ENCODE results near the gene INTS3.
"Not testable (repeated sequence)": the region's sequence is repeated elsewhere in the genome, so short reads cannot be mapped to it uniquely, and the experiment has no call there.

The INTS3 gene

DNA sequence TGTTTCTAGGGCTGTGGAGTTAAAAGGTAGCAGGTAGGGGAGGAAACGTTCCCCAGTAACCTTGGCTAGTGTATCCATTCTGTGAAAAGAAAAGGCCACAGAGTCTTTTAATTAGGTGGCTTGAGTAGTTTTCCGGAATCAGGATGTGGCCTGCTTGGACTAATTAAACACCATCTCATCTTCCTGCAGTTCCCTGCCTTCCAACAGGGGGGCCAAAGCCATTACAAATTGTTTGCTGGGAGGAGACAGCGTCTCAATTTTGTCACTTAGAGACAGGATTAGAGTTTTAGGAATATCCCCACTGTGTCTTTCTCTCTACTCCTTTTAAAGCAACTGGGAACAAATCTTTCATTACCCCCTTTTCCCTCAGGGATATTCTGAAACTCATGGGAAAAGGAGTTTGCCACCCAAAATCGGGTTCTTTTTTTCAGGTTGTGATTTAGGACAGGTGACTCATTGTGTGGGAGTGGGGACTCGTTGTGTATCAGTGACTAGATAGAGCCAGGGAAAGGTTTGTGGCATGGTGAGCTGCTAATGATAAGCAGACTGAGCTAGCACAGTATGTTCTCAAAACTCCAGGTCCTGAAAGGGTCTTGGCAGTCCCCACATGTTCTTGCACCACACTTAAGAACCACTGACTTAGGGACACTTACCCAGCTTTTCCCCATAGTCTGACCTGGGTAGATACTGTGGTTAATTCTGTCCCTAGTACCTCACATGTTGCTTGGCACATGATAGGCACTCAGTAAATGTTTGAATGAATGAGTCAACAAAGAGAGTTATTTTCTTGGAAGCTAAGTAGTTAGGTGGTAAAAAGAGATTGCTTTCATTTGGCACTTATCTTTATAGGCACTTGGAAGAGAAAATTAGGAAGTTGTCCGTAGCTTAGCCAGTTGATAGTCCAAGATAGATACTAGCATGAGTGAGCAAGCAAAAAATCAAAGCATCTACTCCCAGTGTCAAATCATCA is 22.5 kb downstream of the INTS3 start:
- no peak for DNase-seq

DNA sequence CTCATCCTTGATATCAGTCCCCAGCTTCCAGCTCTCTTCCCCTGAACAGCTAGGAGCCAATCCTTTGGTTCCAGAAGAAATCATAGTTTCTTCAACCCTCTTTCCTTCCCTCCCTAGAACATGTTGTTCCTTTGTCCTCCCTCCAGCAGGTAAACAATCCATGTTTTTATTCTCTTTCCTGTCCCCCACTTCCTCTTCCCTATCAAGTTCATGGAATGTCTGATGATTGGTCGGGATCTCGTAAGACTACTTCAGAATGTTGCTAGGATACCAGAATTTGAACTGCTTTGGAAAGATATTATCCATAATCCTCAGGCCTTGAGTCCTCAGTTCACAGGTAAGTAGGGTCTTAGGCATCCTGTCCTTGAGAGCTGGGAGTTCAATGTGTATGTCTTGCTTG is 24.2 kb downstream of the INTS3 start:
- DNase-seq: no peak

DNA sequence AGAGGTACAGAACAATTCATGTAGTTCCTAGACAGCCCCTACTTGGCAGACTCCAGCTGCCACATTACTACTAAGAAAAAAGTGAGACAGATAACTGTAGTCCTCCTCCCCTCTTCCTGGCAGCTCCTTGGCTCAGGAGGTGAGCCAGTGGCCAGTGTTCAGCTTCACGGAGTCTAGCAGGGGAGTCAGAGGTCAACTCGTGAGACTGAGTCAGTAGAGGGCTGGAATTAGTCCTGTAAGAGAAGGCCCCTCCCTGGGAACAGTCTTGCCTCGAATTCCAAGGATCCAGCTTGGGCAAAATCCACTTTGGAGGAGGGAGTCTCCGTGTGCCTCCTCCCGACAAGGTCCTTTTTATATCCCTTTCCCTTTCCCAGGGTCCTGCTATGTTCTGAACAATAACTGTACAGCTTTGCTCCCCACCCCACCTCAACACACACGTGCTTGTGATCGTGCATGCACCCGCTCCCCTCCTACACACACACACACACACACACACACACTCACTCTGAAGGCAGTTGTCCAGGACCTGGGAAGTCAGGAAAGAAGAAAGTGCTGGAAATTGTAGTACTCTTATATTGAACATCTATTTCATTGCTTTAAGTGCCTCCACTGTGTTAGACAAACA is 24.8 kb downstream of the INTS3 start:
- DNase-seq: no peak

GRCh38 chr1:153754266-153754665 is 26.4 kb downstream of the INTS3 start:
- DNase-seq: no peak

DNA sequence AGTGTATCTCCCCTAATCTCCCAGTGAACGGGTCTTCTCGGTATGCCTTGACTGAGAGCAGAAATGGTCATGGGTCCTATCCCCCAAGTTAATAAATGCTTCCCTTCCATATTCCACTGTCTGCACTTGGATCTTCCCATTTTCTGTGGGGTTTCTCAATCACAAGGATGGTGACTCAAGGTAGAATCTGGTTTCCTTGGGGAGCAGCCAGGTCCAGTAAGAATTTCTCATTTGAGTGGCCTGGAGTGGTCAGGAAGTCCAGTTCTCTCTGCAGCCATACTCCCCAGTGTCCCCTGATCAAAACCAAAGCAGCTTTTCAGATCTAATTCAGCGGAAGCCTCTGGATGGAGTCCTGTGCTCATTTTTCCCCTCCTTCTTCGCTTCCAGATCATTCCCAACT is 32.6 kb downstream of the INTS3 start:
- DNase-seq: no peak

DNA sequence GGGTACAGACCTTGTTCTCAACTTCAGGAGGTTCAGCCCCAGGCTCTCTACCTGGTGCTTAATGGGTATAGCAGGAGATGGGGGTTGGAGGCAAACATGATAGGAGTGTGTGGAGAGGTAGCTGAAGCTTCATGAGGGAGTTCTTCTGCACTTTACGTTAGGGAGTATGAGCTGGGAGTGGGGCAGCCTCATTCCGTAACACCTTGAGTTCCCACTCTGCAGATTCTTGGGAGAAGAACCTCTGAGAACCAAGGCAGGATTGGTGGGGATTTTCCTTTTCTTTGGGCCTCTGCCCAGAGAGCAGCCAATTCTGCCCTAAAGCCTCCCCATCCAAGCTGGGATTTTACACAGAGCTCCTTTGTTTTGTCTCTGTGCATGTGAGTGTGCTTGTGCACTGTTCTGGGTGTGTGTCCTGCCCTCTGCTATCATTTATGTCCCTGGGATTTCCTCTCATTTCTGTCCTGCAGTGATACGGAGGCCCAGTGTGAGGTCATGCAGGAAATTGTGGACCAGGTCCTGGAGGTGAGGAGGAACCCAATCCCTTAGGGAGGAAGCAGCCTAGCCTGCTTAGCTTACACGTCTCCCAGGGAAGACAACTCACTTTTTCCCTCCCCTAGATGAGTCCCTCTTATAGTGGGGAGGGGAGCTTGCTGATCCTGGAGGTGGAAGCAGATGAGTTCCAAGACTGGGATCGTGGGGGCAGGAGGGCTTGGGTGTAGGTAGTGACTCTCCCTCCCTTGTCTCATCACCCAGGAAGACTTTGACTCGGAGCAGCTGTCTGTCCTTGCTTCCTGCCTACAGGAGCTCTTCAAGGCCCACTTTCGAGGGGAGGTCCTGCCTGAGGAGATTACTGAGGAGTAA is 35.7 kb downstream of the INTS3 start:
- DNase-seq: no peak

DNA sequence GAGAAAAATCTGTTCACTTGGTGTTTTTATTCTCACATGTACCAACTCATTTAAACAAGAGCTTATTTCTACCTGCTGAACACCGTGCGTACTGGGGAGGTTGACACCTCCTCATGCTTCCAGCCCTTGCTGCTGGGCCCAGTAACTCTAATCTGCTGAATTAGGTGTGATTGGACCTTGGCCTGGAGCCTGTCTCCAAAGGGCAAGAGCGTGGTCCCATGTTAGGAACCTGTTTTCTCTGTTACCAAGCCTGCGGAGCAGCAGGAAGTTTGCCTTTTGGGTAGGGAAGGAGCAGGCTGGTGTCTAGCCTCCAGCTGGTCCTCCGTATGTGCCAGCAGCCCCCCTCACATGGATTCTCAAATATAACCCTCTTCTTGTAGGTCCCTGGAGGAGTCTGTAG is 36.5 kb downstream of the INTS3 start:
- no peak for DNase-seq

GRCh38 chr1:153766663-153767062 is 38.8 kb downstream of the INTS3 start:
- not testable (repeated sequence) for DNase-seq

- no peak for DNase-seq
Measured at GRCh38 chr1:153767519-153767918, 39.7 kb downstream of the INTS3 start.

DNA sequence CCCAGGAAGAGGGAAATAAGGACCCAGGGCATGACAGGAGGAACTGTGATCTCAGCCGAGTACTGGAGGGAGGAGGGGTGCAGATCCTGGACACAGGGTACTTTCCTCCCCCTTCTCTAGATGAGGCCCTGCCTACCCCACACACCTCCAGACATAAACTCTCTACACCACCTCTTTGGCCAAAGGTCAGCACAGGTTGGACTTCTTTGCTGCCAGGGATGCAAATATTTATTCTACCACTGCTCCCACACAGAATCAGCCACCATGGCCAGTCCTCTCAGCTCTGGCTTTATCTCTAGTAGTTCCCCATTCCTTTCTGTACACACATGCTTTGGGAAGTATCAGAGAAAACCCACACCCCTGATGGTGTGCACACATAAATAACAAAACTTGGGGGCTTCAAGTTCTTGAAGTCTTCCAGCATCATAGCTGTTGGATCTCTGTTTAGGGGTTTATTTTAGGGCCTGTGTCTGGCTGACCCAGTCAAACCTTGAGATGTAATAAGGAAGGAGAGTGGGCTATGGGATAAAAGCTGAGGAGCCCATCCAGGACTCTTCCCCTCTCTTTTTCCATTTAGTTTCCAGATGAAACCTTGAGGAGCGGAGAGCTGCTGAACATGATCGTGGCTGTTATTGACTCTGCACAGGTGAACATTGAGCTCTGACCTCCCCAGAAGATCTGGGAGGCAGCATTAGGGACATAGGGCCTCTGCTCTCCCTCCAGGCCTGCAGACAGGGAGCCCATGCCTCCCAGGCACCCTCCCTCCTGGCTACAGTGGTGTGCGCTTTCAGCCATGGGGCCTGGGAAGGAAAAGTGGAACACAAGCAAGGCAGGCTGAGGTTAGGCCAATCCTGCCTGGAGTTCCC is 40.7 kb downstream of the INTS3 start:
- DNase-seq: no peak

DNA sequence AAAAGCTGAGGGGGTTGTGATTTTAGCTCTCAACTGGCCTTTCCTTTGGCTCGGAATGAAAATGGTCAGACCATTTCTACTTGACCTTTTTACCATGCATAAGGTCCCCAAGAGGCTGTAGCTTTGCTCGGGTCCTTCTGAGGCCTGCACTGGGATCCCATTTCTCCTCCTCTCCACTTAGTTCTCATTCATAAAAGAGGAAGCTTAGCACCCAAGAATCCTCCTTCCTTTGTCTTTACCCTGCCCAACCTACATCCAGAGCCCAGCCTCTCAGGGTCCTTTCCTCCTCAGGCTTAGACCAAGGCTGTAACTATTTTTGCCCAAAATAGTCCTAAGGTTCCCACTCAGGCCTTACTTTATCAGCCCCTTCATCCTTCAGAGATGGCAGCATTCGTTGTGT is 41.4 kb downstream of the INTS3 start:
- no peak for DNase-seq

GRCh38 chr1:153770797-153771196 is 42.9 kb downstream of the INTS3 start:
- DNase-seq: no peak

GRCh38 chr1:153771261-153771660 is 43.4 kb downstream of the INTS3 start:
- DNase-seq: no peak

- DNase-seq: peak; percentile 50
Measured at GRCh38 chr1:153771841-153772593, 44.2 kb downstream of the INTS3 start.

GRCh38 chr1:153773096-153773921 is 45.5 kb downstream of the INTS3 start:
- no peak for DNase-seq

DNA sequence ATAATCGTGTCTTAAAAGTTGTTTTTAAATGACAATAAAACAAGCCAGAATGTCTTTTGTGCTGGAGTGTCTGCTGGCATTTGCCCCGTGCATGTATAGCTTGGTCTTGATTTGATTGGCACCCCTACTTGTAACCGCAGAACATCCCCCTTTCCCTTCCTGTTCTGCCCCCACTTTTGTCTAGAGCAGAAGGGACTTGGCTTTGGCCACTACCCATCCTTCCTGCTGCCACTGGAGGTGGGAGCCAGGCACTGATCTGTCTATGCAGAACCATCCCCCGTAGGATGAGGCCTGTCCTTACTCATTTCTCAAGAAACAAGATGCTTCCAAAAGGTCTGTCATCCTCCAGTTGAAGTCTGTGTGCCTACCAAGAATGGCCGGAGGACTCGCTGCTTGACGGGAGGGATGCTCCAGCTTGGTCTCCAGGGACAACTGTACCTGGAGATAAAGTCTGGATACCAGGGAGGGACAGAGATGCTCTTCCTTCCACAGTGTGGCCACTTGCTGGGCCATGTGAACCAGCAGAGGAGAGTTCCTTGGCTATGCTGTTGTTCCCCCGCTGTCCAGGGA is 46.3 kb downstream of the INTS3 start:
- DNase-seq: no peak

GRCh38 chr1:153774780-153775457 is 47.1 kb downstream of the INTS3 start, which contains the start of gene SLC27A3:
SLC27A3 (plus strand) TSS chr1:153775407; CDS start chr1:153775498, 91 bp downstream.
- no peak for DNase-seq

DNA sequence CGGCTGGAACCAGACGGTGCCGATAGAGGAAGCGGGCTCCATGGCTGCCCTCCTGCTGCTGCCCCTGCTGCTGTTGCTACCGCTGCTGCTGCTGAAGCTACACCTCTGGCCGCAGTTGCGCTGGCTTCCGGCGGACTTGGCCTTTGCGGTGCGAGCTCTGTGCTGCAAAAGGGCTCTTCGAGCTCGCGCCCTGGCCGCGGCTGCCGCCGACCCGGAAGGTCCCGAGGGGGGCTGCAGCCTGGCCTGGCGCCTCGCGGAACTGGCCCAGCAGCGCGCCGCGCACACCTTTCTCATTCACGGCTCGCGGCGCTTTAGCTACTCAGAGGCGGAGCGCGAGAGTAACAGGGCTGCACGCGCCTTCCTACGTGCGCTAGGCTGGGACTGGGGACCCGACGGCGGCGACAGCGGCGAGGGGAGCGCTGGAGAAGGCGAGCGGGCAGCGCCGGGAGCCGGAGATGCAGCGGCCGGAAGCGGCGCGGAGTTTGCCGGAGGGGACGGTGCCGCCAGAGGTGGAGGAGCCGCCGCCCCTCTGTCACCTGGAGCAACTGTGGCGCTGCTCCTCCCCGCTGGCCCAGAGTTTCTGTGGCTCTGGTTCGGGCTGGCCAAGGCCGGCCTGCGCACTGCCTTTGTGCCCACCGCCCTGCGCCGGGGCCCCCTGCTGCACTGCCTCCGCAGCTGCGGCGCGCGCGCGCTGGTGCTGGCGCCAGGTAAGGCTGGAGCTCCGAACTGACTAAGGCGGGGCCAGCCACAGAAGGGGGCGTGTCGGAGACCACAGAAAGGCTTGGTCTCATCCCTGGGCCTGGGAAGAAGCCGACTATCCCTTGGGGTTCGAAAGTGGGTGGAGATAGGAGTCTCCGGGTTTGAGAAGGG is 47.8 kb downstream of the INTS3 start:
- peak; percentile 90 for DNase-seq
